Calu3 (cell line): ENCODE results near the gene UBE2G2. TPM values are rescaled to one million over a fixed set of nuclear protein-coding genes. Genes with fewer than 3 reads are reported as not detected.

ENCODE experiments used
- BruUV-seq: library from RNA; stranded (reverse); fragments of 400-500 nt; replicated peaks from 2 replicates; lab custom pipeline; 2021; lab: Mats Ljungman, UMichigan
- CTCF ChIA-PET: fragments of 300-600 bp; sonication (Branson Sonifier 250); formaldehyde crosslinking; loops from one replicate; lab custom pipeline; 2022; ENCODE audit warnings: antibody characterized with exemption; lab: Charles Lee
- DNase-seq: peaks from one replicate; pipeline ENCODE4 v3.0.0; 2022
- H3K27ac Mint-ChIP-seq: one replicate; pipeline ENCODE4 v1.8.0; 2022; ENCODE audit warnings: mixed read lengths; ENCODE audit not compliant: unreplicated experiment
- H3K27me3 Mint-ChIP-seq: one replicate; pipeline ENCODE4 v1.8.0; 2022; ENCODE audit warnings: mixed read lengths; ENCODE audit not compliant: unreplicated experiment
- H3K36me3 Mint-ChIP-seq: one replicate; pipeline ENCODE4 v1.8.0; 2022; ENCODE audit warnings: mild to moderate bottlenecking, moderate library complexity, mixed read lengths; ENCODE audit not compliant: insufficient read depth, unreplicated experiment
- H3K4me1 Mint-ChIP-seq: one replicate; pipeline ENCODE4 v1.8.0; 2022; ENCODE audit warnings: mild to moderate bottlenecking, low read depth, mixed read lengths; ENCODE audit not compliant: unreplicated experiment
- H3K4me3 Mint-ChIP-seq: one replicate; pipeline ENCODE4 v1.8.0; 2022; ENCODE audit warnings: mild to moderate bottlenecking, low read depth, moderate library complexity, mixed read lengths; ENCODE audit not compliant: unreplicated experiment
- H3K9me3 Mint-ChIP-seq: one replicate; pipeline ENCODE4 v1.8.0; 2022; ENCODE audit warnings: low read depth, mixed read lengths; ENCODE audit not compliant: unreplicated experiment
- intact Hi-C: fragments of 100-400 bp; cut with micrococcal nuclease; formaldehyde crosslinking; loops from one replicate; pipeline ENCODE4 v1.10.0; 2022; ENCODE audit not compliant: unreplicated experiment
- total RNA-seq: library from RNA; stranded (reverse); gene quantifications from 2 replicates; pipeline ENCODE4 v1.2.3, GENCODE V29; 2022
- TF ChIP-seq, protein P1 (sequence below): fragments of 200-600 bp; IDR thresholded peaks from one replicate; pipeline ENCODE4 v1.8.0; 2022; ENCODE audit warnings: antibody characterized with exemption; ENCODE audit not compliant: unreplicated experiment

The UBE2G2 gene
- total RNA-seq, 1 experiment from 2014 or later = 61.7 TPM

DNA sequence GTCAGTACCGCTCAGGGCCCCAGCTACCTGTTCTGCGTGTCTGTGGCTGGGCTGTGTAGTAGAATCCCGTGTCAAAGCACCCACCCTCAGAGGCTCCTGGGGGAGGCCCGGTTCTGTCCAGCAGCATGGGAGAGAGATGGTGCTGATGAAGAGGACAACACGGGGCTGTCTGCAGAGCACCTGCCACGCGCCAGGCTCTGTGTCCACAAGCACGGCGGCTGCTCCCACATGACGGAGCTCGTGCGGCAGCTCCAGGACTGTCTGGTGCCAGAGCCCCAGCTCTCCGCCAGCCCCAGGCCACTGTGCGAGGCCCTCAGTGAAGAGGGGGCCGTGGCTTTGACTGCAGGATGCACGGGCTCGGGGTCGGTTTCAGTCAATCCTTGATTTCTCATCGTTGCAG is 48.3 kb downstream of the UBE2G2 start:
- BruUV-seq = no TSS peak
- TF ChIP-seq, protein P1, sequence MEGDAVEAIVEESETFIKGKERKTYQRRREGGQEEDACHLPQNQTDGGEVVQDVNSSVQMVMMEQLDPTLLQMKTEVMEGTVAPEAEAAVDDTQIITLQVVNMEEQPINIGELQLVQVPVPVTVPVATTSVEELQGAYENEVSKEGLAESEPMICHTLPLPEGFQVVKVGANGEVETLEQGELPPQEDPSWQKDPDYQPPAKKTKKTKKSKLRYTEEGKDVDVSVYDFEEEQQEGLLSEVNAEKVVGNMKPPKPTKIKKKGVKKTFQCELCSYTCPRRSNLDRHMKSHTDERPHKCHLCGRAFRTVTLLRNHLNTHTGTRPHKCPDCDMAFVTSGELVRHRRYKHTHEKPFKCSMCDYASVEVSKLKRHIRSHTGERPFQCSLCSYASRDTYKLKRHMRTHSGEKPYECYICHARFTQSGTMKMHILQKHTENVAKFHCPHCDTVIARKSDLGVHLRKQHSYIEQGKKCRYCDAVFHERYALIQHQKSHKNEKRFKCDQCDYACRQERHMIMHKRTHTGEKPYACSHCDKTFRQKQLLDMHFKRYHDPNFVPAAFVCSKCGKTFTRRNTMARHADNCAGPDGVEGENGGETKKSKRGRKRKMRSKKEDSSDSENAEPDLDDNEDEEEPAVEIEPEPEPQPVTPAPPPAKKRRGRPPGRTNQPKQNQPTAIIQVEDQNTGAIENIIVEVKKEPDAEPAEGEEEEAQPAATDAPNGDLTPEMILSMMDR = no peak
- no peak for DNase-seq
- CTCF ChIA-PET = interaction anchor here (0.9 kb wide), 1 partner anchor 11 kb away, joined by 3 read pairs; no protein-coding TSS in a partner anchor
- H3K36me3 Mint-ChIP-seq = no peaks in the 10 kb centered on the region
- peaks cover 53% of the 10 kb centered on the region for H3K27me3 Mint-ChIP-seq
- no peaks in the 10 kb centered on the region for H3K4me1 Mint-ChIP-seq
- H3K27ac Mint-ChIP-seq = no peak overlapping the region
- intact Hi-C loops = no loop called here
- H3K9me3 Mint-ChIP-seq = no peaks in the 10 kb centered on the region
- no peak overlapping the region for H3K4me3 Mint-ChIP-seq

DNA sequence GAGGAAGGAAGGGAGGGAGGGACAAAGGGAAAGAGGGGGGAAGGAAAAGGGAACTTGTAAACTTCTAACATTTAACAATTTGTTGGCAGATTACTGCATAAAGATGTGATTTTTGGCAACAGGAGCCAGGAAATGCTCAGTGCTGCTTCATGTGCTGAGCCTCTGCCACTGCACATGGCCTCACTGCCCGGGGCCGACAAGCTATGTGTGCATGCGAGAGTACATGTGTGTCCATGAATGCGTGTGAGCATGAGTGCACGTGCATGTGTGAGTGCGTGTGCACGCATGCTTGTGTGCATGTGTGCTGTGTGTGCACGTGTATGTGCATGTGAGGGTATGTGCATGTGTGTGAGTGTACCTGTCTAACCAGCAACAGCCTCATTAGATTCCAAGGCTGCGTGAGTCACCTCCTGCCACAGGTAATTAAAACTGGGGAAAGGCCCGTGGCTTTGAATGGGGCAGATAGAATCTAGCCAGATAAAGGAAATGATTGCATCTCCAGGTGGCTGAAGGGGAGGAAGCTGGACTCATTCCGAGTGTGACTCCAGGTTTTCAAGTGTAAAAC is 48.9 kb downstream of the UBE2G2 start:
- Mint-ChIP-seq H3K27ac (no peak overlapping the region), H3K9me3 (no peaks in the 10 kb centered on the region), H3K27me3 (peaks cover 59% of the 10 kb centered on the region), H3K4me1 (no peaks in the 10 kb centered on the region), H3K36me3 (no peaks in the 10 kb centered on the region), H3K4me3 (no peak overlapping the region)
- TF ChIP-seq, protein P1 = no peak
- intact Hi-C loops = no loop called here
- CTCF ChIA-PET = interaction anchor here (0.9 kb wide), 1 partner anchor 10 kb away, joined by 3 read pairs; no protein-coding TSS in a partner anchor
- BruUV-seq = no TSS peak
- DNase-seq = peak; percentile 63

DNA sequence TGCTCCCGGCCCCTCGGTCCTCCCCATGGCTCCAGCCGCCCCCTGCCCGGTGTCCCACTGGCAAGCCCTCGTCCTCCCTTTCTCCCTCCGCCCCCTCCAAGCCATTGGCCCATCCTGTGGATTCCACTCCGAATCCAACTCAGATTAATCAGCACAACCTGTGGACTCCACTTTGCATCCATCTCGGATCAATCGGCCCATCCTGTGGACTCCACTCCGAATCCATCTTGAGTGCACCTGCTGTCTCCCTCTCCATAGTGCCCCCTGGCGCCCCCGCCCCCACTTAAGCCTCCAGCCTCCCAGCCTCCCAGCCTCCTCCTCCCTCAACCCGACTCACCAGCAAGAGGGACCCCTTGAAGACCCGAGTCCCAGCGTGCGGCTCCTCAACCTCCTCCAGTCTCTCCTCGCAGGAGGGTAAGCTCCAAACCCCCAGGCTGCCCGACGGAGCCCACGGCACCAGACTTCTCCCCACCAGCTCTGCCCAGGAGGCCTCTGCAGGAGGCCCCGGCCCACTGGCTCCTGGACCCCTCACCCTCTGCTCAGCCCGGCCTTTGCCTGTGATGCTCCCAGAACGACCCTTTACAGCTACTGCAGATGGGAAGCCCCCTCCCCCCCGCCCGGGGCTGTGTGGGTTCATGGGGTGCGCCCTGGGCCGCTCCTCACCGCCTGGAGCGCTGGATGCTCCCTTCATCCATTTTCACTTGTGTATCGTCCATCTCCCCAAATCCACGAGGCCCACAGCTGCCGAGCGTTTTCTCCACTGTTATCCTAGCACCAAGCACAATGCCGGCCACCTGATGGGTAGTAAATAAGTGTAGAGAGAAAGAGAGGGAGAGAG is 49.6 kb downstream of the UBE2G2 start:
- Mint-ChIP-seq H3K36me3 (no peaks in the 10 kb centered on the region), H3K9me3 (no peaks in the 10 kb centered on the region), H3K27me3 (peaks cover 61% of the 10 kb centered on the region), H3K4me1 (no peaks in the 10 kb centered on the region), H3K4me3 (no peak overlapping the region), H3K27ac (no peak overlapping the region)
- TF ChIP-seq, protein P1 = no peak
- CTCF ChIA-PET = no interaction called here
- DNase-seq = no peak
- intact Hi-C loops = no loop called here
- no TSS peak for BruUV-seq

DNA sequence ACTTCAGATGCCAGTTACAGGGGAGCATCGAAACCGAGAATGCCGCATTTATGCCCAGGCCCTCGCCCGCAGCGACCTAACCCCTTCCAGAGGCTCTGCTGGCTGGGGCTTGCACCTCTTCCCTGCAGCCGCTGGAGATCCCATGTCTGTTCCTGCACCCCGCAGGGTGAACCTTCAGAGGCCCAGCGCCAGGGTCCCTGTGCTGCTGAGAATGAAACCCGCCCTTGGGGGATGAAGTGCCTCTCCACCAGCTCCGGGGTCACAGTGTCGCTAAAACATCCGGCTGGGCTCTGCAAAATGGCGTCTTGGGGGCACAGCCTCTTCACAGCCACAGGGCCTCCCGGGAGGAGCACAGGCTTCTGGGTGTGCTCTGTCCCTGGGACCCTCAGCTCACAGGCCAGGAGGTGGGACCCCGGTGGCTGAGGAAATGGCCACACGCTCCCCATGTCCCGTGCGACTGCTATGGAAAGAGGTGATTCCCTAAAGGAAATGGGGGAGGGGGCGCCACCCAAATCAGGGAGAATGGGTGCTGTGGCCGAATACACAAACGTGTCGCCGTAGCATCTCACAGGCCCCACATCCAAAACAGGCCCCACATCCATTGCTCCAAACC is 50.3 kb downstream of the UBE2G2 start:
- no TSS peak for BruUV-seq
- no peak overlapping the region for H3K27ac Mint-ChIP-seq
- CTCF ChIA-PET = interaction anchor here (0.7 kb wide), 1 partner anchor 28 kb away, joined by 5 read pairs; no protein-coding TSS in a partner anchor
- no peak overlapping the region for H3K4me3 Mint-ChIP-seq
- TF ChIP-seq, protein P1 = no peak
- no peaks in the 10 kb centered on the region for H3K4me1 Mint-ChIP-seq
- H3K9me3 Mint-ChIP-seq = no peaks in the 10 kb centered on the region
- H3K27me3 Mint-ChIP-seq = peaks cover 56% of the 10 kb centered on the region
- no peak for DNase-seq
- intact Hi-C loops = no loop called here
- no peaks in the 10 kb centered on the region for H3K36me3 Mint-ChIP-seq
